ENCODE measurements around the gene SPRR1B. TPM values are rescaled to one million over a fixed set of nuclear protein-coding genes. Genes with fewer than 3 reads are reported as not detected.
"Not testable (repeated sequence)": the region's sequence is repeated elsewhere in the genome, so short reads cannot be mapped to it uniquely, and the experiment has no call there.

The SPRR1B gene
- total RNA-seq, 1 donor from 2014 or later: not detected

DNA sequence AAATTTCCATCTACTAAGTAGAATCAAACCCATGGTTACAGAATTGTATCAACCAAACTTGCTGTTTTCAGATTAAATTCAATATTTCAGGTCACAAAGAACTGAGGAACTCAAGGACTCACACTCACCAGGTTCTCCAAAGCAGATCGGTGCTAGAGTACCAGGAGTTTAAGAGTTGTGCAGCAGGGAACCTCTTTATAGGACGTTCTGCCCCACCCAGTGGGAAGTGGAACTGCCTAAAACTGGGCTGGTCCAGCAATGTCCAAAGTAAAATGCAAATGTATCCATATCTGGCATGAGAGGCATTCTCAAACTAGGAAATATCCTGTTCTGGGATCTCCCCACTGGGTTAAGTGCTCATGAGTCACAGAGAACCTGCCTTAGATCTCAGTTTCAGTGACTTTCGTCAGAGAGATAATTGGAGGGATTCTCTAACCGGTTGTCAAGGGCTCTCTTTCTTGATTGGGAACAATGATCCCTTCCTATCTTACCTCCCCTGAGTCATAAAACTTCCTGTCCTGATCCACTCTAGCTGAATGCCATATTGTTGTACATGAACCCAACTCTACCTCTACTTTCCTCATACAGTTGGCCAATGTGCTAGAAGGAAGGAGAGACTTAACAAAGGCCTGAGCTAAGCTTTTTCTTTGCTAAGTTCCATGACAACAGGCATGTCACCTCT lies 10.1 kb downstream of the SPRR1B start, which contains the start of gene SPRR2D:
Gene SPRR2D, minus strand, starts transcription at position 171 of the 682 bp plus-strand sequence. CDS start 774 bp downstream, outside the sequence.
- DNase-seq: no peak

GRCh38 chr1:153049211-153049610 lies 18.2 kb downstream of the SPRR1B start:
- DNase-seq: no peak

- not testable (repeated sequence) for DNase-seq
Measured at GRCh38 chr1:153056111-153056510, 25.1 kb downstream of the SPRR1B start.

DNA sequence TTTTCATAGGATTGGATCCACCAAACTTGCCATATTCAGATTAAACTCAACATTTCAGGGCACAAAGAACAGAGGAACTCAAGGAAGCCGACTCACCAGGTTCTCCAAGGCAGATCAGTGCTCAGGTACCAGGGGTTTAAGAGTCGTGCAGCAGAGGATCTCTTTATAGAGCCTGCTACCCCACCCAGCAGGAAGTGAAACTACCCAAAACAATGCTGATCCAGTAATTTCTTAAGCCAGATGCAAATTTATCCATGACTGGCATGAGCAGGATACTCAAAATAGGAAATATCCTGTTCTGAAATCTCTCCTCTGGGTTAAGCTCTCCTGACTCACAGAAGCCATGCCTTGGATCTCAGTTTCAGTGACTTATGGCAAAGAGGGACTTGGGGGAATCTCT lies 26.4 kb downstream of the SPRR1B start, which contains the start of gene SPRR2A:
Gene SPRR2A, minus strand, starts transcription at position 138 of the 400 bp plus-strand sequence. CDS start 777 bp downstream, outside the sequence.
- DNase-seq: no peak

DNA sequence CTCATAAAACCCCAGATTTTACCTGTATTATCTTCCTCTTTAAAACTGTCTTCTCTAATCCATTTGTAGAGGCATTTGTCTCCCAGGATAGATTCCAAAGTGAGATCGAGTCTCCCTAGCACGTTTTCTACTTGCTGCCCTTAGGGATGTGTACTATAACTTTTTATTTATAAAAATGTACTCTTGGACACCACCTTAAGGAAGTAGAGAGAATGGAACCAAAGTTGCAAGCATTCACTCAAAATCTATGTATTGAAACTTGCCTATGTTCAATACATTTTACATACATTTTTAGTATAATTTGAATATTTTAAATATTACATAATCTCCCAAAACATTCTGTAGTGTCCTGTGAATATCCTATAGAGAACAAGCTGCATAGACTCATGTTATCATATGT lies 27.2 kb downstream of the SPRR1B start:
- no peak for DNase-seq

- DNase-seq: no peak
Measured at GRCh38 chr1:153058826-153059784, 28.1 kb downstream of the SPRR1B start.

- DNase-seq: no peak
Measured at GRCh38 chr1:153070243-153070642, 39.2 kb downstream of the SPRR1B start.

DNA sequence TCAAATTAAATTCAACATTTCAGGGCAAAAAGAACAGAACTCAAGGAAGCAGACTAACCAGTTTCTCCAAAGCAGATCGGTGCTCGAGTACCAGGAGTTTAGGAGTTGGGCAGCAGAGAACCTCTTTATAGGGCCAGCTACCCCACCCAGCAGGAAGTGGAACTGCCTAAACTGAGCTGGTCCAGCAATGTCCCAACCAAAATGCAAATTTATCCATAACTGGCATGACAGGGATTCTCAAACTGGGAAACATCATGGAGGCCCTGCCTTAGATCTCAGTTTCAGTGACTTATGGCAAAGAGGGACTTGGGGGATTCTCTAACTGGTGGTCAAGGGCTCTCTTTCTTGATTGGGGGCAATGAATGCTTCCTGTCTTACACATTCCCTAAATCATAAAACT lies 40.5 kb downstream of the SPRR1B start, which contains the start of gene SPRR2B:
Gene SPRR2B, minus strand, starts transcription at position 101 of the 400 bp plus-strand sequence. CDS start 772 bp downstream, outside the sequence.
- DNase-seq: no peak

- no peak for DNase-seq
Measured at GRCh38 chr1:153072806-153073726, 42.1 kb downstream of the SPRR1B start.

DNA sequence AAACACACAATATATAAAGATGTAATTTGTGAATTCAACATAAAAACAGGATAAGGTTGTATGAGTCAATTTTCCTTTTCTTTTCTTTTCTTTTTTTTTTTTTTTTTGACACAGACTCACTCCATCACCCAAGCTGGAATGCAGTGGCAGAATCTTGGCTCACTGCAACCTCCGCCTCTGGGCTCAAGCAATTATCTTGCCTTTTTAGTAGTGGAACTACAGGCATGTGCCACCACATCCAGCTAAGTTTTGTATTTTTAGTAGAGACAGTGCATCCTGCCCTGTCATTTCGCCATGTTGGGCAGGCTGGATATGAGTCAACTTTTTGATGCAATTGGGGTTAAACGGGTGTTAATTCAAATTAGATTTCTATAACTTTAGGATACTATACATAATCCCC lies 50.7 kb downstream of the SPRR1B start:
- DNase-seq: no peak

Small RNA genes lying within 50 kb of the gene (small RNA-seq; reads per million reads assigned to genes)
- gene AL356867.1 (not detected), gene RF00322 (not detected), gene SPRR1A (not detected)

Other genes with a start within 250 kb of the SPRR1B start
- gene LCE1E, start 244.9 kb upstream of the SPRR1B start, total RNA-seq: not detected
- not detected for gene LCE1D, start 234.5 kb upstream of the SPRR1B start, total RNA-seq
- not detected for gene LCE1C, start 224.6 kb upstream of the SPRR1B start, total RNA-seq
- gene LCE1B, start 219.2 kb upstream of the SPRR1B start, total RNA-seq: not detected
- not detected for gene LCE1A, start 203.7 kb upstream of the SPRR1B start, total RNA-seq
- not detected for gene LCE6A, start 188.3 kb upstream of the SPRR1B start, total RNA-seq
- gene LCE7A, start 171.2 kb upstream of the SPRR1B start, total RNA-seq: not detected
- not detected for gene SMCP, start 152.9 kb upstream of the SPRR1B start, total RNA-seq
- gene IVL, start 122.7 kb upstream of the SPRR1B start, total RNA-seq: not detected
- not detected for gene SPRR5, start 84.0 kb upstream of the SPRR1B start, total RNA-seq
- gene SPRR4, start 60.6 kb upstream of the SPRR1B start, total RNA-seq: not detected
- gene SPRR1A, start 47.1 kb upstream of the SPRR1B start, total RNA-seq: not detected
- gene SPRR3, start 29.5 kb upstream of the SPRR1B start, total RNA-seq: 1.6 TPM
- not detected for gene SPRR2D, start 9.9 kb downstream of the SPRR1B start, total RNA-seq
- gene SPRR2A, start 26.3 kb downstream of the SPRR1B start, total RNA-seq: not detected
- gene SPRR2B, start 40.4 kb downstream of the SPRR1B start, total RNA-seq: not detected
- not detected for gene SPRR2E, start 63.3 kb downstream of the SPRR1B start, total RNA-seq
- not detected for gene SPRR2F, start 82.3 kb downstream of the SPRR1B start, total RNA-seq
- gene SPRR2G, start 119.7 kb downstream of the SPRR1B start, total RNA-seq: not detected
- not detected for gene LELP1, start 172.2 kb downstream of the SPRR1B start, total RNA-seq
- gene PRR9, start 186.4 kb downstream of the SPRR1B start, total RNA-seq: not detected
- gene LORICRIN, start 228.5 kb downstream of the SPRR1B start, total RNA-seq: not detected

Measured in occipital lobe (tissue), 3 donors.